Type B pancreatic cell (in vitro differentiated cells): ENCODE measurements around the gene ANGEL2. TPM values are rescaled to one million over a fixed set of nuclear protein-coding genes. Genes with fewer than 3 reads are reported as not detected.
"Not testable (repeated sequence)": the region's sequence is repeated elsewhere in the genome, so short reads cannot be mapped to it uniquely, and the experiment has no call there.

Experiments
- DNase-seq: peaks from one replicate; pipeline ENCODE4 v3.0.0; 2021; ENCODE audit warnings: mixed read lengths; ENCODE audit not compliant: unreplicated experiment; ENCODE audit errors: extremely low spot score
- H3K27ac Mint-ChIP-seq: 2 replicates; pipeline ENCODE4 v1.8.0; 2021; ENCODE audit warnings: mild to moderate bottlenecking, mixed read lengths
- H3K27me3 Mint-ChIP-seq: 2 replicates; pipeline ENCODE4 v1.8.0; 2021; ENCODE audit warnings: mixed read lengths
- H3K36me3 Mint-ChIP-seq: 2 replicates; pipeline ENCODE4 v1.8.0; 2021; ENCODE audit warnings: mixed read lengths
- H3K4me1 Mint-ChIP-seq: one replicate; pipeline ENCODE4 v1.8.0; 2021; ENCODE audit warnings: mixed read lengths; ENCODE audit not compliant: unreplicated experiment
- H3K4me3 Mint-ChIP-seq: 2 replicates; pipeline ENCODE4 v1.8.0; 2021; ENCODE audit warnings: mild to moderate bottlenecking, mixed read lengths
- H3K9me3 Mint-ChIP-seq: 2 replicates; pipeline ENCODE4 v1.8.0; 2021; ENCODE audit warnings: mixed read lengths
- CTCF ChIP-seq: fragments of 200-600 bp; sonication (generic); conservative IDR thresholded peaks from 2 replicates; pipeline ENCODE4 v1.5.0; 2021; ENCODE audit warnings: antibody characterized with exemption, mild to moderate bottlenecking
- total RNA-seq: library from RNA; stranded (reverse); gene quantifications from 2 replicates; pipeline ENCODE4 v1.2.1, GENCODE V29; 2021; ENCODE audit warnings: low replicate concordance

Gene ANGEL2
- total RNA-seq, 1 donor from 2014 or later: 36.0 TPM

- no peak for DNase-seq
- H3K36me3 Mint-ChIP-seq: no peaks in the 10 kb centered on the region
- H3K9me3 Mint-ChIP-seq: no peaks in the 10 kb centered on the region
- H3K27me3 Mint-ChIP-seq: peaks cover 23% of the 10 kb centered on the region
- no peak overlapping the region for H3K4me3 Mint-ChIP-seq
- no peak overlapping the region for H3K27ac Mint-ChIP-seq
- TF ChIP-seq CTCF: no peak
- no peaks in the 10 kb centered on the region for H3K4me1 Mint-ChIP-seq
These were observed 17.0 kb upstream of the ANGEL2 start for GRCh38 chr1:213032651-213033050.

- not testable (repeated sequence) for H3K27ac Mint-ChIP-seq, DNase-seq, H3K4me1 Mint-ChIP-seq, H3K4me3 Mint-ChIP-seq, H3K36me3 Mint-ChIP-seq, H3K9me3 Mint-ChIP-seq
- H3K27me3 Mint-ChIP-seq: peaks cover 24% of the 10 kb centered on the region
These were observed 11.4 kb upstream of the ANGEL2 start for GRCh38 chr1:213027024-213027423.

GRCh38 chr1:213020016-213020415, 4.3 kb upstream of the ANGEL2 start:
- H3K27ac Mint-ChIP-seq: no peak overlapping the region
- H3K4me3 Mint-ChIP-seq: no peak overlapping the region
- DNase-seq: no peak
- H3K27me3 Mint-ChIP-seq: peaks cover 3% of the 10 kb centered on the region
- no peaks in the 10 kb centered on the region for H3K4me1 Mint-ChIP-seq
- TF ChIP-seq CTCF: no peak
- no peaks in the 10 kb centered on the region for H3K9me3 Mint-ChIP-seq
- no peaks in the 10 kb centered on the region for H3K36me3 Mint-ChIP-seq

GRCh38 chr1:213019450-213019849, 3.8 kb upstream of the ANGEL2 start:
- DNase-seq: no peak
- no peak overlapping the region for H3K27ac Mint-ChIP-seq
- H3K4me1 Mint-ChIP-seq: no peaks in the 10 kb centered on the region
- peaks cover 3% of the 10 kb centered on the region for H3K27me3 Mint-ChIP-seq
- TF ChIP-seq CTCF: no peak
- no peaks in the 10 kb centered on the region for H3K36me3 Mint-ChIP-seq
- no peak overlapping the region for H3K4me3 Mint-ChIP-seq
- H3K9me3 Mint-ChIP-seq: no peaks in the 10 kb centered on the region

- Mint-ChIP-seq H3K4me1 (peaks cover 8% of the 10 kb centered on the region), H3K27me3 (peaks cover 3% of the 10 kb centered on the region), H3K9me3 (no peaks in the 10 kb centered on the region), H3K4me3 (no peak overlapping the region), H3K27ac (no peak overlapping the region), H3K36me3 (no peaks in the 10 kb centered on the region)
- TF ChIP-seq CTCF: no peak
- no peak for DNase-seq
These were observed 2.0 kb upstream of the ANGEL2 start for GRCh38 chr1:213017447-213018273.

- DNase-seq: no peak
- no peak for TF ChIP-seq CTCF
- Mint-ChIP-seq H3K4me1 (peaks cover 15% of the 10 kb centered on the region), H3K36me3 (peaks cover 6% of the 10 kb centered on the region), H3K27me3 (no peaks in the 10 kb centered on the region), H3K27ac (peak overlapping the region; percentile 99), H3K9me3 (no peaks in the 10 kb centered on the region), H3K4me3 (peak overlapping the region; percentile 99)
These were observed 1.0 kb downstream of the ANGEL2 start for GRCh38 chr1:213014642-213015041.
